ENCODE measurements around the gene FIS1.

- TF ChIP-seq CTCF (IDR thresholded peaks at IDR 0.05) = no peak
- no peak for TF ChIP-seq POLR2A (IDR thresholded peaks at IDR 0.05)
Measured at GRCh38 chr7:101239951-101240220, 5.0 kb downstream of the FIS1 start.
